K562 (cell line): Measurements from ENCODE around the gene ANKS3. TPM values are rescaled to one million over a fixed set of nuclear protein-coding genes. Genes with fewer than 3 reads are reported as not detected.

Experiments
- ATAC-seq: fragments of 200-7000 bp; cut with Tn5 transposase; 3 replicates; pipeline ENCODE4 v1.9.1; 2020; ENCODE audit warnings: moderate library complexity
- BruUV-seq: library from RNA; stranded (reverse); fragments of 400-500 nt; replicated peaks from 2 replicates; lab custom pipeline; 2021; lab: Mats Ljungman, UMichigan
- CTCF ChIA-PET: fragments of 300-600 bp; formaldehyde crosslinking; extraction: SDS; loops from one replicate; lab custom pipeline; 2021; ENCODE audit warnings: low intra/inter-chr PET ratio; lab: Yijun Ruan, JAX
- POLR2A ChIA-PET: fragments of 300-600, 350-650 bp; sonication (Branson Sonifier 250); formaldehyde crosslinking; extraction: SDS; loops from one replicate; lab custom pipeline; 2021; ENCODE audit warnings: antibody characterized with exemption, inconsistent platforms; lab: Yijun Ruan, JAX
- DNase-seq, 4 experiments: peaks; one replicate each; pipeline versions ENCODE4 v3.0.0 to v3.0.0-alpha.2; 2011 to 2018; ENCODE audit warnings: low spot score in 3 of 4, mixed read lengths in 3 of 4; ENCODE audit errors: extremely low read depth in 1 of 4
- FAIRE-seq: peaks from 2 replicates; lab custom pipeline; 2011; peaks lifted over from hg19 to GRCh38; lab: Jason Lieb, UNC
- H2AFZ ChIP-seq: 2 replicates; pipeline ENCODE4 v1.6.0; 2011; ENCODE audit warnings: low read depth, low read length, control low read depth, inconsistent platforms
- H3K27ac ChIP-seq: fragments of 200-600 bp; 3 replicates; pipeline ENCODE4 v1.8.0; 2011; ENCODE audit warnings: low read depth, mild to moderate bottlenecking, control low read depth, inconsistent platforms, low read length, moderate library complexity, mixed read lengths; ENCODE audit errors: extremely low read depth
- H3K27me3 ChIP-seq, 2 experiments: fragments of 300-600 bp in 1 of 2; 2 replicates in 1 of 2; 3 replicates in 1 of 2; pipeline versions ENCODE4 v1.6.0 to v1.8.0; 2011; ENCODE audit warnings: inconsistent platforms in 2 of 2, low read length in 2 of 2, mild to moderate bottlenecking in 1 of 2, mixed read lengths in 1 of 2, moderate library complexity in 1 of 2; ENCODE audit not compliant: control insufficient read depth in 2 of 2, insufficient read depth in 2 of 2
- H3K36me3 ChIP-seq: fragments of 300-600 bp; 3 replicates; pipeline ENCODE4 v1.8.0; 2011; ENCODE audit warnings: mild to moderate bottlenecking, low read length, inconsistent platforms; ENCODE audit not compliant: control insufficient read depth, insufficient read depth
- H3K4me1 ChIP-seq, 2 experiments: fragments of 200-600 bp in 1 of 2; replicated peaks in 1 of 2; 2 replicates in 1 of 2; 3 replicates in 1 of 2; pipeline versions ENCODE4 v1.5.1 to v1.8.0; 2011; ENCODE audit warnings: inconsistent platforms in 2 of 2, low read length in 2 of 2, mild to moderate bottlenecking in 1 of 2, mixed read lengths in 1 of 2, moderate library complexity in 1 of 2; ENCODE audit not compliant: control insufficient read depth in 2 of 2, insufficient read depth in 2 of 2
- H3K4me2 ChIP-seq: 2 replicates; pipeline ENCODE4 v1.6.1; 2011; ENCODE audit warnings: low read length, control low read depth, inconsistent platforms, mixed read lengths; ENCODE audit not compliant: insufficient read depth
- H3K4me3 ChIP-seq: fragments of 200-600 bp; sonication (generic), shearing (Covaris generic); 2 replicates; pipeline ENCODE4 v1.5.1; 2016; ENCODE audit warnings: control low read depth, inconsistent platforms
- H3K79me2 ChIP-seq: fragments of 200-600 bp; 3 replicates; pipeline ENCODE4 v1.8.0; 2011; ENCODE audit warnings: low read length, inconsistent platforms; ENCODE audit not compliant: control insufficient read depth, insufficient read depth
- H3K9ac ChIP-seq, 2 experiments: 2 replicates each; pipeline versions ENCODE4 v1.6.0 to v1.6.1; 2011; ENCODE audit warnings: low read depth in 2 of 2, low read length in 2 of 2, control low read depth in 1 of 2, inconsistent platforms in 1 of 2, mild to moderate bottlenecking in 1 of 2, mixed read lengths in 1 of 2; ENCODE audit not compliant: insufficient read depth in 1 of 2
- H3K9me1 ChIP-seq: one replicate; pipeline ENCODE4 v1.6.0; 2011; ENCODE audit warnings: inconsistent platforms, mild to moderate bottlenecking, low read length, moderate library complexity; ENCODE audit not compliant: control insufficient read depth, insufficient read depth
- H3K9me3 ChIP-seq: replicated peaks from 2 replicates; pipeline ENCODE4 v1.5.1; 2011; ENCODE audit warnings: low read depth, low read length, inconsistent platforms; ENCODE audit not compliant: control insufficient read depth, insufficient read depth
- H4K20me1 ChIP-seq: replicated peaks from 2 replicates; pipeline ENCODE4 v1.6.1; 2011; ENCODE audit warnings: low read length, inconsistent platforms, mixed read lengths; ENCODE audit not compliant: control insufficient read depth, insufficient read depth
- CCAR2 ChIP-seq: fragments of 200-400 bp; formaldehyde crosslinking; IDR thresholded peaks from 2 replicates; pipeline ENCODE4 v1.6.1; 2017; ENCODE audit warnings: mild to moderate bottlenecking, low read depth, low read length
- NFYB ChIP-seq: IDR thresholded peaks from 2 replicates; pipeline ENCODE4 v1.6.1; 2011; ENCODE audit warnings: mild to moderate bottlenecking, moderate library complexity; ENCODE audit not compliant: insufficient read length; ENCODE audit errors: extremely low read depth
- RBFOX2 ChIP-seq: fragments of 200-400 bp; formaldehyde crosslinking; IDR thresholded peaks from 2 replicates; pipeline ENCODE4 v1.6.1; 2017; ENCODE audit warnings: low read depth, mild to moderate bottlenecking, low read length, moderate library complexity
- SIN3B ChIP-seq: fragments of 450-650 bp; IDR thresholded peaks from 2 replicates; pipeline ENCODE4 v1.6.1; 2017; ENCODE audit warnings: low read depth, mild to moderate bottlenecking, moderate library complexity
- ZNF134 ChIP-seq: fragments of 250-450 bp; sonication (Bioruptor Pico); conservative IDR thresholded peaks from 2 replicates; pipeline ENCODE4 v1.4.0; 2020
- ZNF507 ChIP-seq: conservative IDR thresholded peaks from 2 replicates; pipeline ENCODE4 v1.6.1; 2017; ENCODE audit warnings: missing genetic modification characterization, missing compliant biosample characterization
- WGBS: fragments of 100-300 bp; shearing (Covaris generic); methylation state at CpG from one replicate; pipeline ENCODE4 v1.1.6; 2016; ENCODE audit warnings: low coverage, mixed read lengths; ENCODE audit not compliant: insufficient coverage; ENCODE audit errors: missing lambda C conversion rate; 5-methylcytosine and 5-hydroxymethylcytosine counted together
- in situ Hi-C: fragments of 300-500 bp; cut with MboI; formaldehyde crosslinking; loops from 4 replicates; pipeline ENCODE4 v1.15.0; 2018; ENCODE audit warnings: inconsistent platforms, mixed read lengths
- intact Hi-C: fragments of 100-400 bp; cut with micrococcal nuclease; formaldehyde crosslinking; loops from 2 replicates; pipeline ENCODE4 v1.14.2; 2022
- polyA plus RNA-seq, 8 experiments: library from polyadenylated mRNA; depleted of rRNA in 4 of 8; stranded (reverse) in 5 of 8; unstranded in 3 of 8; fragments of >200 nt; fragmentation: Nextera tagmentation in 2 of 8; fragmentation: Illumina TruSeq in 1 of 8; extraction: Ambion mirVana in 2 of 8; extraction: Trizol in 1 of 8; gene quantifications; 2 replicates each; pipeline versions ENCODE4 v1.2.1 to v1.2.3, GENCODE V29; 2011 to 2014; ENCODE audit warnings: inconsistent platforms in 1 of 8, missing spikeins in 1 of 8
- total RNA-seq, 7 experiments: library from RNA; depleted of rRNA in 6 of 7; stranded (reverse); fragments of >200 nt in 6 of 7; fragmentation: Illumina TruSeq in 2 of 7; extraction: Trizol in 2 of 7; gene quantifications; 2 replicates each; pipeline versions ENCODE4 v1.2.1 to v1.2.3, GENCODE V29; 2011 to 2021; ENCODE audit warnings: low replicate concordance in 1 of 7
- TF ChIP-seq, protein P1 (sequence below): sonication (generic); formaldehyde crosslinking; IDR thresholded peaks from 2 replicates; pipeline ENCODE4 v1.8.1; 2023; ENCODE audit warnings: mild to moderate bottlenecking, missing genetic modification reagents
- TF ChIP-seq, protein P2 (sequence below), 2 experiments: fragments of 450-650 bp; IDR thresholded peaks; 2 replicates each; pipeline ENCODE4 v1.6.1; 2018; ENCODE audit warnings: mild to moderate bottlenecking in 2 of 2, low read depth in 1 of 2; ENCODE audit not compliant: partially characterized antibody in 2 of 2

ANKS3 gene
- total and polyA plus RNA-seq, 9 of the 15 experiments (the other 6 are each of a cell fraction or from before 2014, with no cell fraction given): 0.43 to 25.7 (median 14.8) TPM

DNA sequence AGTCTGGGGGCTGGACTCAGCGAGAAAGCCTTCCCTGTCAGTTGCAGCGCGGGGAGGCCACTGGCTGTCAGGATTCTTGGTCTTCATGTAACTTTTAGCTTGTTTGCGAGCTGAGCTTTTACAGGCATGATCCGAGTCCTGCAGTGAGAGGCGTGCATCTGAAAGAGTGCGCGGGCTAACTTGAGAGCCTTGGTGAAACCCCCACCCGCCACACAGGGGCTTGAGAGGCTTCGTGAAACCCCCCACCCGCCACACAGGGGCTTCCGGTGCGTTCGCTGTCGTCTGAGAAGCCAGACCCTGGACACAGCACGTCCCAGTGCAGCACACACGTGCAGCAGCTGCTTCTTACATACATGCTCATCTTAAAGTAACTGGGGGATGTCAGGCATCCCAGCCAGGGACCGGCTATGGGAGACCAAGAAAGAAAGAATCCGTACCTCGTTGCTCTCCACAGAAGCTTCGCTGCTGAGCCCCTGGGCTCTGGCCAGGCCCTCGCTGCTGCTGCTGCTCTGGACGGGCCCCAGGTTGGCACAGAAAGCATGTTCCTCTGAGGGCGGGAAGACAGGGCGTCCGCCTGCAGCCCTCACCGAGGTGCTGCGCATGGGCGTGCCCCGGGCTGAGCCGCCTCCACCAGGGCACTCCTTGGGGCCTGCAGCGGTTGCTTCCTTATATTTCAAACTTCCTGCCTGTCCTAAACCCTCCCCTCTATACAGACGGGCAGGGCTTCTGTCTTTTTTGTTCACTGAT lies 32.9 kb downstream of the ANKS3 start:
- ChIA-PET CTCF (no interaction called here), POLR2A (interaction anchor here (0.7 to 1.3 kb wide), 4 partner anchors 9 to 221 kb away, joined by 3 read pairs; partner anchors contain the start of gene ROGDI)
- in situ Hi-C loops: no loop called here
- no peak overlapping the region for H2AFZ ChIP-seq
- H3K9me1 ChIP-seq: peaks cover 3% of the 10 kb centered on the region
- WGBS: 91% methylated on average over 28 of the region's 33 CpGs
- no peak overlapping the region for H3K4me2 ChIP-seq
- no peak for ATAC-seq
- peaks cover 89% of the 10 kb centered on the region; the same call in 2 of the 3 replicates for H3K36me3 ChIP-seq
- intact Hi-C loops: no loop called here
- no peaks in the 10 kb centered on the region for H3K79me2 ChIP-seq
- TF ChIP-seq ZNF134 (CRISPR knock-in tag) (no peak), CCAR2 (no peak), NFYB (no peak), ZNF507 (tag) (no peak), RBFOX2 (no peak), SIN3B (no peak)
- TF ChIP-seq, protein P1, sequence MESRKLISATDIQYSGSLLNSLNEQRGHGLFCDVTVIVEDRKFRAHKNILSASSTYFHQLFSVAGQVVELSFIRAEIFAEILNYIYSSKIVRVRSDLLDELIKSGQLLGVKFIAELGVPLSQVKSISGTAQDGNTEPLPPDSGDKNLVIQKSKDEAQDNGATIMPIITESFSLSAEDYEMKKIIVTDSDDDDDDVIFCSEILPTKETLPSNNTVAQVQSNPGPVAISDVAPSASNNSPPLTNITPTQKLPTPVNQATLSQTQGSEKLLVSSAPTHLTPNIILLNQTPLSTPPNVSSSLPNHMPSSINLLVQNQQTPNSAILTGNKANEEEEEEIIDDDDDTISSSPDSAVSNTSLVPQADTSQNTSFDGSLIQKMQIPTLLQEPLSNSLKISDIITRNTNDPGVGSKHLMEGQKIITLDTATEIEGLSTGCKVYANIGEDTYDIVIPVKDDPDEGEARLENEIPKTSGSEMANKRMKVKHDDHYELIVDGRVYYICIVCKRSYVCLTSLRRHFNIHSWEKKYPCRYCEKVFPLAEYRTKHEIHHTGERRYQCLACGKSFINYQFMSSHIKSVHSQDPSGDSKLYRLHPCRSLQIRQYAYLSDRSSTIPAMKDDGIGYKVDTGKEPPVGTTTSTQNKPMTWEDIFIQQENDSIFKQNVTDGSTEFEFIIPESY (CRISPR knock-in tag): peak; percentile 58; the same call in 1 of the 2 replicates
- TF ChIP-seq, protein P2, sequence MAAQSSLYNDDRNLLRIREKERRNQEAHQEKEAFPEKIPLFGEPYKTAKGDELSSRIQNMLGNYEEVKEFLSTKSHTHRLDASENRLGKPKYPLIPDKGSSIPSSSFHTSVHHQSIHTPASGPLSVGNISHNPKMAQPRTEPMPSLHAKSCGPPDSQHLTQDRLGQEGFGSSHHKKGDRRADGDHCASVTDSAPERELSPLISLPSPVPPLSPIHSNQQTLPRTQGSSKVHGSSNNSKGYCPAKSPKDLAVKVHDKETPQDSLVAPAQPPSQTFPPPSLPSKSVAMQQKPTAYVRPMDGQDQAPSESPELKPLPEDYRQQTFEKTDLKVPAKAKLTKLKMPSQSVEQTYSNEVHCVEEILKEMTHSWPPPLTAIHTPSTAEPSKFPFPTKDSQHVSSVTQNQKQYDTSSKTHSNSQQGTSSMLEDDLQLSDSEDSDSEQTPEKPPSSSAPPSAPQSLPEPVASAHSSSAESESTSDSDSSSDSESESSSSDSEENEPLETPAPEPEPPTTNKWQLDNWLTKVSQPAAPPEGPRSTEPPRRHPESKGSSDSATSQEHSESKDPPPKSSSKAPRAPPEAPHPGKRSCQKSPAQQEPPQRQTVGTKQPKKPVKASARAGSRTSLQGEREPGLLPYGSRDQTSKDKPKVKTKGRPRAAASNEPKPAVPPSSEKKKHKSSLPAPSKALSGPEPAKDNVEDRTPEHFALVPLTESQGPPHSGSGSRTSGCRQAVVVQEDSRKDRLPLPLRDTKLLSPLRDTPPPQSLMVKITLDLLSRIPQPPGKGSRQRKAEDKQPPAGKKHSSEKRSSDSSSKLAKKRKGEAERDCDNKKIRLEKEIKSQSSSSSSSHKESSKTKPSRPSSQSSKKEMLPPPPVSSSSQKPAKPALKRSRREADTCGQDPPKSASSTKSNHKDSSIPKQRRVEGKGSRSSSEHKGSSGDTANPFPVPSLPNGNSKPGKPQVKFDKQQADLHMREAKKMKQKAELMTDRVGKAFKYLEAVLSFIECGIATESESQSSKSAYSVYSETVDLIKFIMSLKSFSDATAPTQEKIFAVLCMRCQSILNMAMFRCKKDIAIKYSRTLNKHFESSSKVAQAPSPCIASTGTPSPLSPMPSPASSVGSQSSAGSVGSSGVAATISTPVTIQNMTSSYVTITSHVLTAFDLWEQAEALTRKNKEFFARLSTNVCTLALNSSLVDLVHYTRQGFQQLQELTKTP (IDR thresholded peaks at IDR 0.05; ENCODE audit: low read depth in 1 of 2, partially characterized antibody in 2 of 2): no peak
- TF ChIP-seq, all 486 proteins: peak for 1
- Histone ChIP-seq H3K27ac (no peak overlapping the region), H3K4me1 (peaks cover 3 to 27% of the 10 kb centered on the region in 2 experiments; a peak in 3 of 5 replicates), H3K4me3 (no peak overlapping the region), H3K9me3 (no peaks in the 10 kb centered on the region), H3K9ac (no peak overlapping the region; a peak in 1 of 4 replicates), H4K20me1 (0 out of 2 replicates have a peak, but pooled peaks cover 1% of the 10 kb centered on the region), H3K27me3 (no peaks in the 10 kb centered on the region)
- BruUV-seq: no TSS peak
- FAIRE-seq (no peak), DNase-seq (no peak)
